ENCODE measurements around the gene BCL11B. TPM values are rescaled to one million over a fixed set of nuclear protein-coding genes. Genes with fewer than 3 reads are reported as not detected.
"Not testable (repeated sequence)": the region's sequence is repeated elsewhere in the genome, so short reads cannot be mapped to it uniquely, and the experiment has no call there.

The BCL11B gene
- total and polyA plus RNA-seq, 2 of the 8 experiments (the other 6 are each of a cell fraction or from before 2014, with no cell fraction given), result 0.63 to 5.9 TPM

GRCh38 chr14:99228760-99229159 lies 43.2 kb downstream of the BCL11B start:
- H3K9ac ChIP-seq (replicated peaks in 1 of 4; ENCODE audit: extremely low read depth in 1 of 4, low read depth in 3 of 4, low read length in 3 of 4); H3K36me3 ChIP-seq (ENCODE audit: control insufficient read depth in 2 of 4, insufficient read depth in 4 of 4, low read length in 3 of 4); H3K4ac ChIP-seq (replicated peaks; ENCODE audit: insufficient read length, low read depth, low read length); H3K9me3 ChIP-seq (ENCODE audit: insufficient read depth in 2 of 2, low read depth in 1 of 2, low read length in 1 of 2); H4K8ac ChIP-seq (ENCODE audit: extremely low read depth, insufficient read depth, low read length); H3K56ac ChIP-seq (replicated peaks; ENCODE audit: insufficient read length, low read depth, low read length); H3K14ac ChIP-seq (ENCODE audit: insufficient read length); H4K91ac ChIP-seq (replicated peaks; ENCODE audit: insufficient read length, low read length); H2BK15ac ChIP-seq (ENCODE audit: low read length); H4K5ac ChIP-seq (ENCODE audit: insufficient read length, low read depth, low read length); H3K79me1 ChIP-seq (ENCODE audit: low read depth, low read length); H3K18ac ChIP-seq (ENCODE audit: extremely low read depth, low read length); H2BK20ac ChIP-seq (ENCODE audit: low read length); DNase-seq (ENCODE audit: low read depth in 1 of 2, low spot score in 2 of 2); H2AK5ac ChIP-seq (ENCODE audit: low read depth, low read length); H3K27me3 ChIP-seq (replicated peaks in 1 of 4; ENCODE audit: control insufficient read depth in 3 of 4, extremely low read depth in 1 of 4, insufficient read depth in 3 of 4, low read length in 3 of 4); H2BK5ac ChIP-seq (ENCODE audit: low read depth, low read length); H2AFZ ChIP-seq (ENCODE audit: low read length); H3K4me3 ChIP-seq (ENCODE audit: extremely low read depth in 1 of 4, insufficient read depth in 2 of 4, low read depth in 3 of 4, low read length in 4 of 4); H3K27ac ChIP-seq (ENCODE audit: low read depth, low read length); FAIRE-seq; H3K4me2 ChIP-seq (ENCODE audit: insufficient read depth in 1 of 2, low read depth in 2 of 2, low read length in 2 of 2); H4K20me1 ChIP-seq (replicated peaks in 1 of 2; ENCODE audit: control insufficient read depth in 1 of 2, insufficient read depth in 2 of 2, low read length in 2 of 2); H2BK120ac ChIP-seq (replicated peaks; ENCODE audit: low read depth, low read length); H3K23ac ChIP-seq (ENCODE audit: insufficient read length); H3K23me2 ChIP-seq (ENCODE audit: low read depth, low read length); H2BK12ac ChIP-seq (ENCODE audit: low read depth, low read length): not testable (repeated sequence)
- ChIA-PET CTCF (ENCODE audit: partially characterized antibody) (interaction anchor here (0.8 to 7.5 kb wide), 4 partner anchors 19 to 40 kb away, joined by 3 to 45 read pairs (median 6); no protein-coding TSS in a partner anchor), POLR2A (ENCODE audit: partially characterized antibody) (interaction anchor here (1.1 to 1.3 kb wide), 2 partner anchors 27 to 39 kb away, joined by 3 to 4 read pairs; no protein-coding TSS in a partner anchor)
- Histone ChIP-seq H3K79me2 (ENCODE audit: control insufficient read depth in 1 of 2, insufficient read depth in 2 of 2, low read length in 2 of 2) (peaks cover 0 to 34% of the 10 kb centered on the region in 2 experiments; a peak in 1 of 4 replicates), H3K4me1 (replicated peaks in 1 of 4; ENCODE audit: control insufficient read depth in 3 of 4, insufficient read depth in 4 of 4, low read length in 3 of 4) (peaks cover 4 to 14% (median 9%) of the 10 kb centered on the region in 4 experiments; a peak in 6 of 7 replicates)
- 87% methylated on average over 4 of the region's 4 CpGs; no CpG with 5 or more reads in 1 of the 2 experiments for WGBS, 2 experiments (ENCODE audit: extremely low coverage in 1 of 2, insufficient coverage in 1 of 2, insufficient read length in 1 of 2, insufficient replicate concordance in 2 of 2, low coverage in 1 of 2, low lambda C conversion rate in 2 of 2, missing lambda C conversion rate in 1 of 2)

Measured in H1 (cell line).